Measurements from ENCODE around the gene ANKRD31.
"Not testable (repeated sequence)": the region's sequence is repeated elsewhere in the genome, so short reads cannot be mapped to it uniquely, and the experiment has no call there.

The ANKRD31 gene, protein sequence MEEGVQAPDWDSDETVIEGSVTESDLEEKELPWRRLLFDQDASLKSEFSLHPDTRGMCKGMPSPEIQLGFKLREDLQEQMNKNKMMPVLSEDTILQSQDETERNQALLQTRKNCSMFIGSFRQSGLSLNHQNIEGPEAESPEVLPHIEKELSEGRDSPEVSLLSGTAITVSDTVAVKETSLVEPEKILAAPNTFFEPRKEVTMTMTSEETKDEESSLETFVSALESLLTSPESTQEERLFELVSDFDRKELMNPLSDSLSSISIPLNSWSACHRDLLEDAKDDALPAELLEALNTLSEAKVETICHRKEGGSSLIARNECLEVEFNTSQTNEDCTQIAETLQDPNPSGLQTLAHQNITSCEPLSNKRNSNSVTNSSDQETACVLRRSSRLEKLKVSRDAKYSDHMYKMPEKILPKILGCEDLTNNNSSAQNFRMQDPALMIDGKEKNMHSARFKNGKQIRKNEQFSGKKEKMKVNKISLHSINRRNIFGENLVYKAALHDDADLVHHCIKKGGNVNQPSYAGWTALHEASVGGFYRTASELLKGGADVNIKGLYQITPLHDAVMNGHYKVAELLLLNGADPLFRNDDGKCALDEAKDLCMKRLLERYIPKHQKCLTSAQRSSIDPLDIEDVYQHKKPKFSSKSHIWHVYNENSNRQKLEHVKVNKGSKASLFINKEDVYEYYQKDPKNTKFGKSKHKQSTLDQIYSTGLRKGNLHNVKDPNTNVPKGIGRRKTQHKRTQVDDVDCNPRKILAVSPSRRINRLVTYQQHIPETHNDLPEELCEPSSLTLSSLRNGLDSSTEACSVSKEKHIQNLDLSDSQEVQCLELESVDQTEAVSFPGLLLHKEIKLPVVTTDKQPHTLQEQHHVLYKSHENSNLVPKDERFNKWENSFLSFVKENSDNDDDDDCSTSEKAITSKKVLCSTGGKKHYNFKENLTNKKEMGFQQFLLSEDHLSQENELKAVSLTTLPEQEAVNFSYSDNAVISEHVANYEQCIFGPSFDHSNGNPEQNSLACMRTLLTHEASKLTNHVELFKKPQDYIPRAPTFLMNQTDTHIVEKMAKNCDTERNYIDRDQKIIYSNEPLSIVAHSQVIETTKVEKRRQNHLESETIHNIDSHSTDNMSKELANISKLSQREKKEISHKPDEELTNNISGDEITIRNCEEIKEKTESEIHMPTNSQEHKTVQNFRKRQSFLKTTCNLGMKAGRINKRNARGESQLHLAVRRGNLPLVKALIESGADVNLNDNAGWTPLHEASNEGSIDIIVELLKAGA (N-terminal part only)

DNA sequence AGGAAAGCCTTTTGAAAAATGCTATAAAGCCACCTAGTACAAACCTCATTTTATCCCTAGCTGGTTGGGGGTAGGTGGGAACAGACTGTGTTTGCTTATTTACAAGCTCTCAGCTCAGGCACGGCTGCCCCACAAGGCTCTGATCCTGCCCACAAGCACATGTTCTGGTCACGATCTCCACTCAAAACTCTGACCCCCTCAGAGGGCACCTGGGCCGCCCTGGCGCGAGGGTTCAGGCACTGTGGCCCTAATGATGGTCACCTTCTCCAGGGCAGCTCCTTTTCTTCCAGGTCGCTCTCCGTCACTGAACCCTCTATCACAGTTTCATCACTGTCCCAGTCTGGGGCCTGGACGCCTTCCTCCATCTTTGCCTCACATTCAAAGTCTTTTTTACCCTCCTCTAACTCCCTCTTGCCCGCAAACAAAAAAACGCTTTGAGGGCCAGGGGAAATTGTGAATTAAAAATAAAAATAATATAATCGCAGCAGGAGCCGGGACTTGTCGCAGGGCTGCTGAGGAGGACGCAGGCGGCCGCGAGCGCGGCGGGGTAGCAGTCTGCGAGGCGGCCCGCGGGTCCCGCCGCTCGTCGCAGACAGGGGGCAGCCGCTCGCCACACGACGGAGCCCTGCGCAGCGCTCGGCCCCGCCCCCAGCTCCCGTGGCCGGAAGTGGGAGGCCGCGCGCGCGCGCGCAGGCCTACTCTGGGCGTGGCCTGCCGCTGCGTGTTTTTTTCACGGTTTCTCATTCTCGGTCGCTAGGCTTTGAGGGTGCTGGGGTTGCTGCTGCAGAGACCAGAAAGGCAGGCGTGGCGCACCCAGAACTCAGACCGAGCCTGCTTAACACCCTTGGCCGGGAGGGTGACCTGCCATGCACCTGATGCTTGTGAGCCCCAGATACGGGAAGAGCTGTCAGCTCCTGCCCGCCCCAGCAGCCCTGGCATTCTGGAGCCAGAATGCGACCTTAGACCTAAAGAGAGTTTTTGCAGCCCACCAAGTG is at the start of gene ANKRD31:
Gene ANKRD31, minus strand, starts transcription at position 557 of the 995 bp plus-strand sequence. Its CDS starts 192 bp downstream, at position 365.
- peak; percentile 68 for DNase-seq

DNA sequence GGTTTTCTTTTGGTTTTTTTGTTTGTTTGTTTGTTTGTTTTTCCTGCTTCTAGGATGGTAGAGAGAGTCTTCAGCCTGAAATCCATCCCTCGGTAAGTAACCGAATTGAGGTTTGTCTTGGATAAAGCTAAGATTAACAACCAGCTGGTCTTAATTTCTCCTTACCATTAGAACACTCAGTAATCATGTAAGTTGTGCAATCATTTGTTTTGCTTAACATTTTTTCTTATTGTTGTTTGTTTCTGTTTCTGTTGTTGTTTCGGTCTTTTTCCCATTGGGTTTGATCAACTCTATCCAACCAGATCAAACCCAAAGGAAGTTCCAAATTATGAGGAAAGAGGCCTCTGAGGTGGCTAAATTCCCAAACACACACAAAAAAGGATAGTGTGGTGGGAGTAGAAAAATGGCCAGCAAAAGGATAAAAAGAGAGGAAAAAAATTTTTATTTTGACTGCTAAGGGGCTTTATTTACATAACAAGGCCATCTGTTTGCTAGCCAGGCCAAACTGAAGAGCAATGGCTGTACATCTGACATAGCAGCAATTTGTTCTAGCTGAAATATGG is 49.6 kb upstream of the ANKRD31 start:
- no peak for DNase-seq

DNA sequence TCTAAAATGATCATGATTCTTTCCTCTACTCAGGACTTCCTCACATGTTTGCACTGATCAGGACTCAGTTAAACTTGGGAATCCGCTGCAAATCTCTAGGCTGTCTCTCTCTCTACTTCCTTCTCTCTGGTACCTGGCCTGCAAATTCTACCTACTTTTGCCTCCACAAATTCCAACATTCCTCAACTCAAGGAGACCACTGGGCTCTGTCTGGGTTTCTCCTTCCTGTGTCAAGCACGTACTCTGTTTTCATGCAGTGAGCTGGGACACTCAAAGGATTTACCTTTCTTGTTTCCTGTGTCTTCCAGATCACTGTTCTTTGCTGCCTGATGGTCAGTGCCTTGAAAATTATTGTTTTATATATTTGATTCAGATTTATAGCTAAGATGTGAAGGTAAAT is 45.9 kb upstream of the ANKRD31 start:
- DNase-seq = no peak

DNA sequence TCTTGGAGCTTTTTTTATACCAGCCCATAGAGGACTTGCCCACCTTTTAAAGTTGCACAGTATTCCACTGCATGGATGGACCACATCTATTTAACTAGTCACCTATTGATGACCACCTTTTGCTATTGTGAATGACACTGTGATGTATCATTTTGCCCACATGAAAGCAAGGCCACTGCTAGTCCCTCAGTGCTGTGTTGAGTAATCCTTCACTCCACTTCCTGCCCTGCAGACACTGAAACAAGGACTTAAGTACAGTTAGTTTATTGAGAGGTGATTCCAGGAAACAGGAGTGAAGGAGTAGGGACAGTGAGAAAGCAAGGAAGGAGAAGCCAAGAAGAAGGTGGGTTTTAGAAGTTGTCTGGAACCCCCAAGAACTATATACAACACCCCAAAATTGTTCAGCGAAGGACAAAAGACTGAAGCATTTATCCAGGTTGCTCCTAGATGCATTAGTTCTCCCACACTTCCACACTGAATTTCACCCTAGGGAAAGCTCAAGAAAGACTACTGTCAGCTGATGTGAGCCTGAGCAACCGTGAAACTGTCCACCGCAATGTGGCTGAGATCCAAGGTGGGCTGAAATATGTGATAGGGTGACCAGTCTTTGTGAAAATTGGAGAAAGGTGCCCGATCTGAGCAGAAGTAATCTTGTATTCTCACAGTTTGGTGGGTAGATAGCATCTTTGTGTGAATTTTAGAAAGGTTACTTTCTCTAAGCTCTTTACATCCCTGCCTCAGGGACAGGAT is 45.2 kb upstream of the ANKRD31 start:
- no peak for DNase-seq

DNA sequence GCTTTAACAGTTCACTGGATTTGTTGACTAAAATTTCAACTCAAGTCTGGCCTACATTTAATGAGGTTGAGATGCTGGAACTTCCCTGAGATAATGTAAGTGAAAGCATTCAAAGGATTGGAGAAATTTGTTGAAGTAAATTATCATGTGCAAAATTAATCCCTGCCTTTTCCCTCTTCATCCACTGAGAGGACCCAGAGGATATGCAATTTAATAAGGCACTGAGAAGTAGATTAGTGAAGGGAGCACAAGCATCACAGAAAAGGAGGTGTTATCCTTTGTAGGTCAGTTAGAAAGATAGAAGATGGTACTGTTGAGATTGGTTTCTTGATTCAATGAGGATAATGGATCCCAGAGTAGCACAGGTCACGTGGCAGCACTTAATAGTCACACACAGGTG is 42.6 kb upstream of the ANKRD31 start:
- DNase-seq = no peak

DNA sequence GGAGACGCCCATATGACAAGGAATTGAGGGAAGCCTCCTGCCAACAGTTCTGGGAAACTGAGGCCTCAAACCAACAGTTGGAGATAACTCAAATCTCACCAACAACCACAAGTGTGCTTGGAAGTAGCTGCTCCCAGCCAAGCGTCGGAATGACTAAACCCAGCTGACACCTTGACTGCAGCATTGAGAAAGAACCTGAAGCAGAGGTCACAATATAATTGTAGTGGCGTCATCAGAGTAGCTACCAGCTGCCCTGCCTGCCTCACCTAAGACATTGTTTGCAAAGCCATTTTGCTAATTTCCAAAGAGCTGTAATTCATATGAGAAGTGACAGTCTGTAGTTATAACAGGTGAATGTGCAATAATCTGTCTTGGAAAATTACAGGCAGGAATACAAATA is 40.8 kb upstream of the ANKRD31 start:
- DNase-seq = no peak

DNA sequence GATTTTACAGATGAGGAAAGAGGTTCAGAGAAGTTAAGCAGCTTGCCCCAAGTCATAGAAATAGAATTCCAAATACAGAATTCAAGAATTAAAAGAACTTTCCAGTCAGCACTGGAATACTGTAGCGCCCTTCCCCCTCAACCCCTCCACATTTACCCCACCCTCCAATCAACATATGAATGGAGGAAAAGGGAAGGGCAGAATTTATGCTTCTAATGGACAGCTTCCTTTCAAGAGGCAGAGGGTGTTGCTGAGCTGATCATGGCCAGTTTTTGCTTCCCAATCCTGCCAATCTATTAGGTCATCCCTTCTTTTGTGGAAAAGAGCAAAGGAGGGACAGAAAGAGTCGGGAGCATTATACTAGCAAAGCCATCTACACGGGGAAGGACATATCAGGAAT is 39.1 kb upstream of the ANKRD31 start:
- DNase-seq = no peak

DNA sequence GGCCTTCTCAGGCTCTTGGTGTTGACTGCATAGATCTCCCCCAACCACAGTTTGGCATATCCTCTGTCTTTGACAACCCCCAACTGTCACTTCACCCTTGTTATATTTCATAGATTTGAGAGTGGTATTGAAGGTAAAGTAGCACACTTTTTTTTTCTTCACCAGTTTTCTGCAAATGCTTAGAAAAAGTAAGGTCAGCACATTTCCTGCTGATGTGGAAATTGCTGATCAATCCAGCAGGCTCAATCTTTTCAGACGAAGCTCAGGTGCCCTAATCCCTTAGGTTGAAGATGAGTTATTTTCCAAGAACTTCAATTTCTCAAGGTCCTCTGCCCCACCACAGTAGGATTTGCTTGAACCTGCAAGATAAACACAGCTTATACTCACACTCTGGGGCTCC is 38.5 kb upstream of the ANKRD31 start:
- DNase-seq = no peak

DNA sequence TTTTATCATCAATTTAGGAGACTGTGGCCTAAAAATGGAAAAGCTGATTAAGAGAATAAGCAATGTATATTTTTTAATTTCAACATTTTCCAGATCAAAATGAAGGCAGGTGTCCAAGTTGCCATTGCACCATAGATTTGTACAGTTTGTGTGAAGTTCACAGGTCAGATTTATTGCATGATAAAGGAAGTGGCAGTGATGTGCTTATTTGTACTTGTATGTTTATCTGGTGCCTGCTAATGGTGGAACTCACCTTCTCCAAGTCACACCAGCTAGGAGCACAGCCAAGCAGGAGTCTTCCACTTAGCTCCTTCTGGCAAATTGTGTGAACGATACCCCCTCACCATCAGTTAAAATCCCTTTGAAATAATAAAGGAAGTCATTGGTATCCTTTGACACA is 37.8 kb upstream of the ANKRD31 start:
- no peak for DNase-seq

DNA sequence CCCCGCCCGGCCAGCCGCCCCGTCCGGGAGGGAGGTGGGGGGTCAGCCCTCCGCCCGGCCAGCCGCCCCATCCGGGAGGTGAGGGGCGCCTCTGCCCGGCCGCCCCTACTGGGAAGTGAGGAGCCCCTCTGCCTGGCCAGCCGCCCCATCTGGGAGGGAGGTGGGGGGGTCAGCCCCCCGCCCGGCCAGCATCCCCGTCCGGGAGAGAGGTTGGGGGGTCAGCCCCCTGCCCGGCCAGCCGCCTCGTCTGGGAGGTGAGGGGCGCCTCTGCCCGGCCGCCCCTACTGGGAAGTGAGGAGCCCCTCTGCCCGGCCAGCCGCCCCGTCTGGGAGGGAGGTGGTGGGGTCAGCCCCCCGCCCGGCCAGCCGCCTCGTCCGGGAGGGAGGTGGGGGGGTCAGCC is 33.9 kb upstream of the ANKRD31 start:
- DNase-seq = not testable (repeated sequence)

DNA sequence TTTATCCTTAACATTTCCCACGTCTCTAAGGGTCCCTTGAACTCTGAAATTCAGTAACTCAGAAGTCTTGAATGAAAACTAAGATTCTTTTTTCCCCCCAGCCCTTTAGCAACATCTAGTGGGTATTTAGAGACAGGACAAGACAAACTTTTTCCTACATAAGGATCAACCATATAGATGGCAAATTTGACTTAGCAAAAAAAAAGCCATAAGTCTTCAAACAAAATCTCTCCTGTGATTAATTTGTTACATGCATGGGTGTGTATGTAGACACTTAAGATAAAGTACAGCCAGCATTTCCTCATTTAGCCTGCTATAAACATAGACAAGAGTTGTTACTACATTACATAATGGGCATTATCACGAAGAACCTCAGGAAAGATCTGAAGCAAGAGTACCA is 29.1 kb upstream of the ANKRD31 start:
- peak; percentile 5 for DNase-seq

DNA sequence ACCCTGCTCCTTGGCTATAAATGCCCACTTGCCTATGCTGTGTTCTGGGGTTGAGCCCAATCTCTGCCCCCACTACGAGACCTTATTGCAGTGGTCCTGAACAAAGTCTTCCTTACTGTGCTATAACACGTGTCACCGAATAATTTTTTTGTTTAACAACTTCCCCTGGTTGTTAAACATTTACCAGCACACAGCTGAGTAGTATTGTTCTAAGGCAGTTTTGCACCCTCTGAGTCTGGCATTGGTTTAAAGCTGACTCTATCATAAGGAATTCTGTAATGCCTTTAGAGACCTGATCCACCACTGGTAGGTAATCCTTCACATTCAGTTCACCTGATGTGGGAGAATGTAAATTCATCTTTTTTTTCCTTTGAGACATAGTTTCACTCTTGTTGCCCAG is 25.6 kb upstream of the ANKRD31 start:
- DNase-seq = no peak

DNA sequence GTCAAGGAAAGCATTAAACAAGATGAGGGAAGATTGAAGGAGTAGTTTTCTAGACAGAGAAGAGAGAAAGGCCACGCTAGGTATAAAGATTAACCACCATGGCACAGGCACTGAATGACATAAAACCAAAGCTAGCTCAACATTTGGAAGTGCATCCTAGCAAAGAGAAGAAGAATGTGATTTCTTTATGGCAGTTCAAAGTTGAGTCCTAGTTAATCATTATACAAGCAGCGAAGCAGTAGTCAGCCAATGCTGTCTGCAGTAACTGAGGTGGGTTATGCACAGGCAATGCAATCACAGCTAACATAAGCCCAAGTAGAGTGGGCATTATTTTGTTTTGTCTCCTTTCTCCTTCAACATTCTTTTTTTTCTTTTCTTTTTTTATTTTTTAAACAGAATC is 24.0 kb upstream of the ANKRD31 start:
- DNase-seq = no peak

DNA sequence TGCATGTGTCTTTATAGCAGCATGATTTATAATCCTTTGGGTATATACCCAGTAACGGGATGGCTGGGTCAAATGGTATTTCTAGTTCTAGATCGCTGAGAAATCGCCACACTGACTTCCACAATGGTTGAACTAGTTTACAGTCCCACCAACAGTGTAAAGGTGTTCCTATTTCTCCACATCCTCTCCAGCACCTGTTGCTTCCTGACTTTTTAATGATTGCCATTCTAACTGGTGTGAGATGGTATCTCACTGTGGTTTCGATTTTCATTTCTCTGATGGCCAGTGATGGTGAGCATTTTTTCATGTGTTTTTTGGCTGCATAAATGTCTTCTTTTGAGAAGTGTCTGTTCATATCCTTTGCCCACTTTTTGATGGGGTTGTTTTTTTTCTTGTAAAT is 13.8 kb upstream of the ANKRD31 start:
- DNase-seq = not testable (repeated sequence)

DNA sequence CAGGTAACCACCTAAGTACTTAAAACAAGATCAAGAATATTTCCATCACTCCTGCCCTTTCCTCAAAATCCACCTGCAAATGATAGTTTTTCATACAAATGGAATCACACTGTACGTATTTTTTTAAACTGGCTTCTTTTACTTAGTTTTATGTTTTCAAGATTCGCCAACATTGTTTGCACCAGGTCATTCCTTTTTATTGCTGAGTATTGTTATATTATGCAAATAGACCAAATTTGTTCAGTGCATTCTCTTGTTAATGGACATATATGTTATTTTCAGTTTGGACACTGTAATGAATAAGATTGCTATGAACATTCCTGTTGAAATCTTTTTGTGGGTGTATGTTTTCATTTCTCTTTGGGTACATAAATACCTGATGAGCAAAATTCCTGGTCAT is 8.3 kb upstream of the ANKRD31 start:
- DNase-seq = no peak

DNA sequence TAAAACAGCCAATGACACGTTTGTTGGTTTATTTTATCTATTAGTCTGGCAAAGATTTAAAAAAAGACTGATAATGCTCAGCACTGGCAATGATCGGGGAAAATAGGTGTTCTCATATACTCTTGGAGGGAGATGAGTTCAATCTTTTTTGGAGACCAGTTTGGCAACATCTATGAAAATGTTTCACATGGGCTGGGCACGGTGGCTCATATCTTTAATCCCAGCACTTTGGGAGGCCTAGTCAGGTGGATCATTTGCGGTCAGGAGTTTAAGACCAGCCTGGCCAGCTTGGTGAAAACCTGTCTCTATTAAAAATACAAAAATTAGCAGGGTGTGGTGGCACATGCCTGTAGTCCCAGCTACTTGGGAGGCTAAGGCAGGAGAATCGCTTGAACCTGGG is 6.8 kb upstream of the ANKRD31 start:
- no peak for DNase-seq

DNA sequence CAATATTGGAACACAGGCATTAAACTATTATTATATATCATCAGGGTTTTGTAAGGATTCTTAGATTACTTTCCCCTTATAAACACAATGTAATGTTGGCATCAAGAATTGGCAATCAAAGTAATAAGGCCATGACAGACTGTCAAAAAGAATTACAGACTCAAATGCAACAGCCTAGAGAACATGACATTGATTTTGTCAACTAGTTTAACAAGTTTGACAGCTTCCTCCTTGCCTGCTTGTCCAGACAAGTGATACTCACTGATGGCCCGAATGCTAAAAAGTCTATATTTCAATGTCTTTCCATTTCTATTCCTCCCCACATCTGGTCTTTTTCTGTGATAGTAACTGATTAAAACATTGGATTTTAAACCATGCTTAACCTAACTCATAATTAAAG is 6.4 kb upstream of the ANKRD31 start:
- DNase-seq = no peak

DNA sequence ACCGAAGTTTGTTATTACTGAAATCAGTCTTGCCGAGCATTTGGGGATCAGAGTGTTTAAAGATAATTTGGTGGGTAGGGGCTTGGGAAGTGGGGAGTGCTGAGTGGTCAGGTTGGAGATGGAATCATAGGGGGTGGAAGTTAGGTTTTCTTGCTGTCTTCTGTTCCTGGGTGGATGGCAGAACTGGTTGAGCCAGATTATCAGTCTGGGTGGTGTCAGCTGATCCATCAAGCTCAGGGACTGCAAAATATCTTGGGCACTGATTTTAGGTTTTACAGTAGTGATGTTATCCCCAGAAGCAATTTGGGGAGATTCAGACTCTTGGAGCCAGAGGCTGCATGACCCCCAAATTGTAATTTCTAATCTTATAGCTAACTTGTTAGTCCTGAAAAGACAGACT is 5.4 kb upstream of the ANKRD31 start:
- no peak for DNase-seq

DNA sequence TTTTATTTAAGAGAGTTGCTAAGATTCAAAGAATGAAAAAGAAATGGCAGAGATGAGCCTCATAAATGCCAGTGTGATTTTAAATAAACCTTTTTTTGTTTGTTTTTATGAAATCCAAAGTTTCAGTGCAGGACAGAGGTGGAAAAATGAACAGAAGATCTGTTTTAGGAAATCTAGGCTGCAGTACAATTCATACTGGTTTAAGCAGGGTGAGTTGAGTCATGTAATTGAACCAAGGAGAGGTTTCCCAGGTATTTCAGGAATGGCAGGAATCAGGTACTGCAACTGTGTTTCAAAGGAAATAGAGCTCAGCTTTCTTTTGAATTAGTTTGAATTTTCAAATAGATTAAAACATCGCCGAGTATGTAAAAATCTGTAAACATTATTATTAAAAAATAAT is 3.0 kb upstream of the ANKRD31 start:
- no peak for DNase-seq

DNA sequence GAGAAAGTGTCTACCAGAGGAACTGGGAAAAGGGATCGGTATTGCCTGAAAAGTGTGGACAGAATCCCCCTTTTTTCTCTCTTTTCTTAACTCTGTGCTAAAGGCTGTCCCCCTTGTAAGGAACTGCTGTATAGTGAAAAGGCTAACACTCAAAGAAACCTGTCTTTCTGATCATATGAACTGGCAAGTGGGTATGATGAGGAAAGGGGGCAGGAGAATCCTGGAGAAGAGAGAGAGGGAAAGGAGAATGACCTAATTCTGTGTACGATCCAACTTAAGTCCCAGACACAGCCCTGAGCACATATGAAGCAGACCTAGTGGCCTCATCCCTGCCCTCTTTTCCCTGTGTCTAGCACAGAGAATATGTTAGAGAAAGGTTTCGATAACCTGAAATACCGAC is 967 bp downstream of the ANKRD31 start:
- DNase-seq = no peak

DNA sequence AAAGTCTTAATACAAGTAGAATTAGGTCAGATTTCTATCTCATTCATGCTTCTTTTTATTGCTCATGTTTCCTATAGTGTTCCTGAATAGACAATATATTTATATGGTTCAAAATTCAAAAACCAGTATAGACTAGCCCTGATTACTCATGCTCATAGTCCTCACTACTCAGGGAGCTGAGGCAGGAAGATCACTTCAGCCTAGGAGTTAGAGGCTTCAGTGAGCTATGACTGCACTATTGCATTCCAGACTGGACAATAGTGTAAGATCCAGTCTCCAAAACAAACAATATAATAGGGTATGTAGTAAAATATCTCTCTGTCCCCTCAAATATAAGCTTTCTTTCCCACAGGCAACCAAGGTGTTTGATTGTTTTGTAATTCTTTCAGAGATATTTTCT is 2.4 kb downstream of the ANKRD31 start:
- no peak for DNase-seq
